GM18951 (cell line): ENCODE results near the gene STX1B.

ENCODE experiments used
- POLR2A ChIP-seq: IDR thresholded peaks from 4 replicates; pipeline ENCODE4 v1.6.1; 2011; ENCODE audit warnings: mild to moderate bottlenecking; ENCODE audit not compliant: insufficient read length, insufficient read depth; ENCODE audit errors: extremely low read depth
- in situ Hi-C: fragments of 300-500 bp; cut with MboI; formaldehyde crosslinking; loops from one replicate; pipeline ENCODE4 v1.12.0; 2022; ENCODE audit warnings: low sequenced_read_pairs, mixed read lengths, inconsistent platforms; ENCODE audit not compliant: unreplicated experiment

Gene STX1B

GRCh38 chr16:30957456-30958174 is 52.8 kb downstream of the STX1B start, which contains the start of gene SETD1A:
SETD1A (plus strand) TSS chr16:30957754; CDS start chr16:30958732, 978 bp downstream.
- TF ChIP-seq POLR2A: peak; percentile 51
- in situ Hi-C loops: no loop called here

GRCh38 chr16:30956601-30957455 is 53.6 kb downstream of the STX1B start:
- in situ Hi-C loops: no loop called here
- peak; percentile 35 for TF ChIP-seq POLR2A

- no peak for TF ChIP-seq POLR2A
- in situ Hi-C loops: no loop called here
Measured at GRCh38 chr16:30954993-30955392, 55.4 kb downstream of the STX1B start.

GRCh38 chr16:30953511-30954124 is 56.8 kb downstream of the STX1B start:
- in situ Hi-C loops: no loop called here

GRCh38 chr16:30953111-30953510 is 57.3 kb downstream of the STX1B start:
- in situ Hi-C loops: no loop called here
- no peak for TF ChIP-seq POLR2A

More at GRCh38 chr16:30953511-30954124, 56.8 kb downstream of the STX1B start:
- TF ChIP-seq POLR2A: no peak

- in situ Hi-C loops: no loop called here
- no peak for TF ChIP-seq POLR2A
Measured at GRCh38 chr16:30951750-30952149, 58.7 kb downstream of the STX1B start.

GRCh38 chr16:30951193-30951592 is 59.2 kb downstream of the STX1B start:
- TF ChIP-seq POLR2A: no peak
- in situ Hi-C loops: no loop called here

GRCh38 chr16:30950516-30951065 is 59.8 kb downstream of the STX1B start:
- in situ Hi-C loops: no loop called here
- no peak for TF ChIP-seq POLR2A

- in situ Hi-C loops: no loop called here
- peak; percentile 80 for TF ChIP-seq POLR2A
Measured at GRCh38 chr16:30949650-30950515, 60.6 kb downstream of the STX1B start.

- in situ Hi-C loops: no loop called here
- TF ChIP-seq POLR2A: peak; percentile 83
Measured at GRCh38 chr16:30948667-30949649, 61.5 kb downstream of the STX1B start, which contains the start of gene ORAI3. ORAI3 (plus strand) TSS chr16:30949068; CDS start chr16:30949290, 222 bp downstream.
